Stomach (tissue), 19 donors: Measurements from ENCODE around the gene ZBTB7A. TPM values are rescaled to one million over a fixed set of nuclear protein-coding genes. Genes with fewer than 3 reads are reported as not detected.

Source experiments
- DNase-seq, 2 donors: peaks; one replicate each; pipeline versions ENCODE4 v3.0.0 to v3.0.0-alpha.2; 2013 to 2019
- H3K27ac ChIP-seq, 5 donors: fragments of 200-600 bp in 4 of 5; sonication (generic) in 4 of 5; one replicate each; pipeline ENCODE4 v1.5.1; 2013 to 2019; ENCODE audit warnings: mild to moderate bottlenecking in 1 of 5, moderate library complexity in 1 of 5
- H3K27me3 ChIP-seq, 3 donors: fragments of 200-600 bp; sonication (generic); one replicate each; pipeline ENCODE4 v1.5.1; 2017 to 2019; ENCODE audit warnings: mixed run types in 1 of 3
- H3K36me3 ChIP-seq, 4 donors: fragments of 200-600 bp; sonication (generic); 1 replicate in 3 of 4; 2 replicates in 1 of 4; pipeline ENCODE4 v1.5.1; 2016 to 2019
- H3K4me1 ChIP-seq, 4 donors: fragments of 200-600 bp; sonication (generic); one replicate each; pipeline ENCODE4 v1.5.1; 2016 to 2019
- H3K4me3 ChIP-seq, 4 donors: fragments of 200-600 bp; sonication (generic) in 3 of 4; one replicate each; pipeline ENCODE4 v1.5.1; 2016 to 2019; ENCODE audit warnings: mild to moderate bottlenecking in 1 of 4
- H3K9me3 ChIP-seq, 4 donors: fragments of 200-600 bp; sonication (generic); one replicate each; pipeline ENCODE4 v1.5.1; 2016 to 2019
- EP300 ChIP-seq: sonication (generic); formaldehyde crosslinking; IDR thresholded peaks from one replicate; pipeline ENCODE4 v1.6.1; 2017; ENCODE audit warnings: antibody characterized with exemption
- POLR2A ChIP-seq, 4 donors: fragments of 450-650 bp; IDR thresholded peaks; one replicate each; pipeline ENCODE4 v1.6.1; 2016; ENCODE audit warnings: antibody characterized with exemption in 4 of 4, control low read depth in 2 of 4, mild to moderate bottlenecking in 1 of 4, moderate library complexity in 1 of 4
- POLR2AphosphoS5 ChIP-seq, 3 donors: sonication (generic); formaldehyde crosslinking; IDR thresholded peaks; one replicate each; pipeline ENCODE4 v1.6.1; 2016; ENCODE audit warnings: antibody characterized with exemption in 3 of 3
- WGBS, 5 donors: extraction: QIAGEN DNeasy Blood & Tissue Kit in 3 of 5; methylation state at CpG; one replicate each; pipeline versions ENCODE4 v1.1.5 to v1.1.7; 2013 to 2018; 5-methylcytosine and 5-hydroxymethylcytosine counted together
- intact Hi-C: fragments of 100-400 bp; cut with DNase I; formaldehyde crosslinking; loops from one replicate; pipeline ENCODE4 v1.15.1; 2023; ENCODE audit warnings: low total_unique reads
- long read RNA-seq, 10 donors: transcript quantifications; one replicate each; lab custom pipeline, GENCODE V29; 2026
- polyA plus RNA-seq, 3 donors: library from polyadenylated mRNA; stranded (reverse); fragments of 200-250 nt; gene quantifications; one replicate each; pipeline ENCODE4 v1.2.3, GENCODE V29; 2013
- total RNA-seq, 5 donors: library from RNA; depleted of rRNA; stranded (reverse); fragments of >200 nt; gene quantifications; one replicate each; pipeline versions ENCODE4 v1.1.0 to v1.2.3, GENCODE V29; 2014 to 2016
- TF ChIP-seq, protein P1 (sequence below), 7 experiments: fragments of 450-650 bp in 4 of 7; fragments of 200-600 bp in 3 of 7; sonication (generic) in 3 of 7; IDR thresholded peaks; one replicate each; pipeline ENCODE4 v1.5.1; 2016 to 2019; ENCODE audit warnings: antibody characterized with exemption in 7 of 7, control low read depth in 2 of 7, mild to moderate bottlenecking in 1 of 7
- donor health status: healthy with polysubstance abuse.
- donor health status: Bipolar disorder and iron deficiency.
- donor health status: healthy.

Gene ZBTB7A
- total RNA-seq (100 to 1,000 TPM in 2 of 5 donors, 10 to 100 TPM in 3; 11.2 to 274 (median 66.8) TPM), polyA plus RNA-seq (10 to 100 TPM in 2 of 3 donors, 1 to 10 TPM in 1; 8.0 to 14.4 (median 12.0) TPM)
- long read RNA-seq, donor 1, full-length matches to known transcripts: 3 of 3 reads
- long read RNA-seq, donor 1, partial matches to known transcripts: 0 of 3 reads
- long read RNA-seq, donor 1, other reads (novel, unspliced or antisense): 0 of 3 reads
- long read RNA-seq, donor 2, full-length matches to known transcripts: 3 of 3 reads
- long read RNA-seq, donor 2, partial matches to known transcripts: 0 of 3 reads
- long read RNA-seq, donor 2, other reads (novel, unspliced or antisense): 0 of 3 reads
- long read RNA-seq, donor 3, full-length matches to known transcripts: 3 of 3 reads
- long read RNA-seq, donor 3, partial matches to known transcripts: 0 of 3 reads
- long read RNA-seq, donor 3, other reads (novel, unspliced or antisense): 0 of 3 reads
- long read RNA-seq, donor 4: 0 reads
- long read RNA-seq, donor 5, full-length matches to known transcripts: 5 of 5 reads
- long read RNA-seq, donor 5, partial matches to known transcripts: 0 of 5 reads
- long read RNA-seq, donor 5, other reads (novel, unspliced or antisense): 0 of 5 reads
- long read RNA-seq, donor 6, full-length matches to known transcripts: 11 of 20 reads
- long read RNA-seq, donor 6, partial matches to known transcripts: 9 of 20 reads
- long read RNA-seq, donor 6, other reads (novel, unspliced or antisense): 0 of 20 reads
- long read RNA-seq, donor 7, full-length matches to known transcripts: 5 of 5 reads
- long read RNA-seq, donor 7, partial matches to known transcripts: 0 of 5 reads
- long read RNA-seq, donor 7, other reads (novel, unspliced or antisense): 0 of 5 reads
- long read RNA-seq, donor 8, full-length matches to known transcripts: 4 of 4 reads
- long read RNA-seq, donor 8, partial matches to known transcripts: 0 of 4 reads
- long read RNA-seq, donor 8, other reads (novel, unspliced or antisense): 0 of 4 reads
- long read RNA-seq, donor 9, full-length matches to known transcripts: 2 of 2 reads
- long read RNA-seq, donor 9, partial matches to known transcripts: 0 of 2 reads
- long read RNA-seq, donor 9, other reads (novel, unspliced or antisense): 0 of 2 reads
- long read RNA-seq, donor 10, full-length matches to known transcripts: 5 of 5 reads
- long read RNA-seq, donor 10, partial matches to known transcripts: 0 of 5 reads
- long read RNA-seq, donor 10, other reads (novel, unspliced or antisense): 0 of 5 reads

GRCh38 chr19:4066682-4067395 lies at the start of gene ZBTB7A:
ZBTB7A (minus strand) TSS chr19:4066899; CDS start chr19:4055232, 11,667 bp downstream.
- TF ChIP-seq, protein P1, sequence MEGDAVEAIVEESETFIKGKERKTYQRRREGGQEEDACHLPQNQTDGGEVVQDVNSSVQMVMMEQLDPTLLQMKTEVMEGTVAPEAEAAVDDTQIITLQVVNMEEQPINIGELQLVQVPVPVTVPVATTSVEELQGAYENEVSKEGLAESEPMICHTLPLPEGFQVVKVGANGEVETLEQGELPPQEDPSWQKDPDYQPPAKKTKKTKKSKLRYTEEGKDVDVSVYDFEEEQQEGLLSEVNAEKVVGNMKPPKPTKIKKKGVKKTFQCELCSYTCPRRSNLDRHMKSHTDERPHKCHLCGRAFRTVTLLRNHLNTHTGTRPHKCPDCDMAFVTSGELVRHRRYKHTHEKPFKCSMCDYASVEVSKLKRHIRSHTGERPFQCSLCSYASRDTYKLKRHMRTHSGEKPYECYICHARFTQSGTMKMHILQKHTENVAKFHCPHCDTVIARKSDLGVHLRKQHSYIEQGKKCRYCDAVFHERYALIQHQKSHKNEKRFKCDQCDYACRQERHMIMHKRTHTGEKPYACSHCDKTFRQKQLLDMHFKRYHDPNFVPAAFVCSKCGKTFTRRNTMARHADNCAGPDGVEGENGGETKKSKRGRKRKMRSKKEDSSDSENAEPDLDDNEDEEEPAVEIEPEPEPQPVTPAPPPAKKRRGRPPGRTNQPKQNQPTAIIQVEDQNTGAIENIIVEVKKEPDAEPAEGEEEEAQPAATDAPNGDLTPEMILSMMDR (IDR thresholded peaks at IDR 0.05): no peak
- peak; percentile 31 to 86 (median 84) for TF ChIP-seq POLR2AphosphoS5 (IDR thresholded peaks at IDR 0.05)
- Histone ChIP-seq H3K4me3 (peak within 1 kb of the TSS; percentile 94 to 100 (median 100)), H3K27ac (peak within 1 kb of the TSS; percentile 96 to 100 (median 98)), H3K4me1 (peaks cover 33 to 49% (median 41%) of the 10 kb centered on the region in 4 donors), H3K9me3 (no peaks in the 10 kb centered on the region), H3K36me3 (peaks cover 0 to 17% (median 0%) of the 10 kb centered on the region in 4 donors), H3K27me3 (no peaks in the 10 kb centered on the region)
- 0 to 1% (median 1%) methylated on average over 39 to 82 of the region's 85 CpGs; no CpG with 5 or more reads in 1 of the 5 donors for WGBS, 5 donors
- intact Hi-C loops: no loop called here
- DNase-seq: peak; percentile 91 to 95

GRCh38 chr19:4115818-4116385 lies 49.2 kb upstream of the ZBTB7A start:
- peaks cover 40 to 96% (median 85%) of the 10 kb centered on the region in 4 donors for H3K36me3 ChIP-seq

DNA sequence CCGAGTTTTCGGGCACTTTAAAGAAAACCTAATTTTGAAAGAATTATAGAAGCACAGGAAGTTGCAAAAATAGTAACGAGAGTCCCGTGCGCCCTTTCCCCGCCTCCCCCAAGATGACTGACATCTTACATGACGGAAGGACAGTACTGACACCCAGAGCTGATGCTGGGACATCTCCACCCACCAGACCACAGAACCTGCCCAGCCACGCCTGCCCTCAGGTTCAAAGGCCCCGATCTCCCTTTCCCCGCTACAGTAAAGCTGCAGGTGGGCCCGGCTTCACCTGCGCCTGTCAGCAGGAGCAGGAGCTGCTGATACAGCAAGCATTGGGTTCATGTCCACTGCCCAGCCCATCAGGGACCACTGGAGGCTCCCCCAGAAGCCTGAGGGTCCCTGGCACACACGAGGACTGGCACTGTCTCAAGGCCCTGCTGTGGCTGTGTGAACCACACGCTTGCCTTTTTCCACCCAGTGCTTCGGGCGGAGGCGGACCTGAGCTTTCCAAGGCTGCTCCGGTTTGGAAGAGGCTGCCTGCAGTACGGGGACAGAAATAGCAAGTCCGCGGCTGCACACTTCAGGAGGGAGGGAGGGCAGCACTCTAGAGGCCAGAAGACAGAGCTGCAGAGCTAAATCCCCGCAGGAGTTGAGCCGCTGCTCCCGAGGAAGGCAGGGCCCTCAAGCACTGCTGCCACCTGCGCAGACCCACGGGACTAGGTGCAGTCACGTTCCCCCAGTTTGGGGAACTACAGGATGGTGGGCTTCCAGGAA lies 48.5 kb upstream of the ZBTB7A start:
- intact Hi-C loops: no loop called here
- H3K9me3 ChIP-seq: no peaks in the 10 kb centered on the region
- DNase-seq: peak; percentile 43 to 51
- no peaks in the 10 kb centered on the region for H3K27me3 ChIP-seq
- H3K4me3 ChIP-seq: no peak overlapping the region
- H3K4me1 ChIP-seq: peaks cover 0 to 11% (median 5%) of the 10 kb centered on the region in 4 donors
- H3K27ac ChIP-seq: peak overlapping the region in 2 of 5 donors; percentile 16 to 69
- TF ChIP-seq, protein P1 (IDR thresholded peaks at IDR 0.05): no peak
- TF ChIP-seq EP300 (no peak), POLR2A (IDR thresholded peaks at IDR 0.05) (no peak), POLR2AphosphoS5 (IDR thresholded peaks at IDR 0.05) (no peak)
- WGBS, 5 donors: 73 to 84% (median 78%) methylated on average over 12 to 27 of the region's 27 CpGs
- peaks cover 45 to 98% (median 91%) of the 10 kb centered on the region in 4 donors for H3K36me3 ChIP-seq

More at GRCh38 chr19:4115818-4116385, 49.2 kb upstream of the ZBTB7A start:
- no peak for DNase-seq
- H3K27me3 ChIP-seq: no peaks in the 10 kb centered on the region
- no peaks in the 10 kb centered on the region for H3K9me3 ChIP-seq
- TF ChIP-seq EP300: no peak
- no peak for TF ChIP-seq POLR2A (IDR thresholded peaks at IDR 0.05)
- TF ChIP-seq, protein P1 (IDR thresholded peaks at IDR 0.05): no peak
- TF ChIP-seq POLR2AphosphoS5 (IDR thresholded peaks at IDR 0.05): no peak
- no peak overlapping the region for H3K4me3 ChIP-seq
- peaks cover 0 to 17% (median 10%) of the 10 kb centered on the region in 4 donors for H3K4me1 ChIP-seq
- H3K27ac ChIP-seq: peak overlapping the region in 1 of 5 donors; percentile 16
- 87 to 93% (median 88%) methylated on average over 12 to 13 of the region's 13 CpGs for WGBS, 5 donors
- intact Hi-C loops: no loop called here
